Thyroid gland (tissue), 4 donors: Measurements from ENCODE around the gene ANGPT4. TPM values are rescaled to one million over a fixed set of nuclear protein-coding genes. Genes with fewer than 3 reads are reported as not detected.
A peak's percentile ranks its signal among the peaks of the same experiment; 100 is the strongest.

Experiments
- DNase-seq, 2 donors: peaks; one replicate each; pipeline ENCODE4 v3.0.0-alpha.2; 2019
- H3K27ac ChIP-seq, 3 donors: fragments of 200-600 bp; sonication (generic); 1 replicate in 2 of 3; 2 replicates in 1 of 3; pipeline ENCODE4 v1.5.1; 2016 to 2019; ENCODE audit warnings: mild to moderate bottlenecking in 1 of 3, moderate library complexity in 1 of 3
- H3K27me3 ChIP-seq: fragments of 200-600 bp; sonication (generic); one replicate; pipeline ENCODE4 v1.5.1; 2019
- H3K36me3 ChIP-seq, 2 donors: fragments of 200-600 bp; sonication (generic); one replicate each; pipeline ENCODE4 v1.5.1; 2016 to 2019
- H3K4me1 ChIP-seq, 2 donors: fragments of 200-600 bp; sonication (generic); one replicate each; pipeline ENCODE4 v1.5.1; 2017 to 2019
- H3K4me3 ChIP-seq, 3 donors: fragments of 200-600 bp; sonication (generic); replicated peaks in 1 of 3; 1 replicate in 2 of 3; 2 replicates in 1 of 3; pipeline ENCODE4 v1.5.1; 2016; ENCODE audit warnings: mild to moderate bottlenecking in 1 of 3
- H3K9me3 ChIP-seq: fragments of 200-600 bp; sonication (generic); one replicate; pipeline ENCODE4 v1.5.1; 2017
- POLR2A ChIP-seq, 2 donors: fragments of 450-650 bp; IDR thresholded peaks; one replicate each; pipeline ENCODE4 v1.6.1; 2017; ENCODE audit warnings: antibody characterized with exemption in 2 of 2, mild to moderate bottlenecking in 2 of 2, moderate library complexity in 1 of 2
- whole genome bisulfite sequencing, 2 donors: methylation state at CpG; one replicate each; pipeline ENCODE4 v1.1.5; 2017; 5-methylcytosine and 5-hydroxymethylcytosine counted together
- intact Hi-C: fragments of 100-400 bp; cut with DNase I; formaldehyde crosslinking; loops from one replicate; pipeline ENCODE4 v1.15.1; 2023
- total RNA-seq, 4 donors: library from RNA; depleted of rRNA; stranded (reverse); fragments of >200 nt; gene quantifications; one replicate each; pipeline ENCODE4 v1.2.3, GENCODE V29; 2016
- TF ChIP-seq, protein P1 (sequence below), 6 experiments: fragments of 200-600 bp in 3 of 6; fragments of 450-650 bp in 3 of 6; sonication (generic) in 3 of 6; IDR thresholded peaks; one replicate each; pipeline ENCODE4 v1.5.1; 2016 to 2019; ENCODE audit warnings: antibody characterized with exemption in 6 of 6, mild to moderate bottlenecking in 2 of 6, inconsistent platforms in 1 of 6, moderate library complexity in 1 of 6

ANGPT4 gene
- total RNA-seq, 4 donors from 2014 or later, result 0.40 to 3.8 (median 3.2) TPM

DNA sequence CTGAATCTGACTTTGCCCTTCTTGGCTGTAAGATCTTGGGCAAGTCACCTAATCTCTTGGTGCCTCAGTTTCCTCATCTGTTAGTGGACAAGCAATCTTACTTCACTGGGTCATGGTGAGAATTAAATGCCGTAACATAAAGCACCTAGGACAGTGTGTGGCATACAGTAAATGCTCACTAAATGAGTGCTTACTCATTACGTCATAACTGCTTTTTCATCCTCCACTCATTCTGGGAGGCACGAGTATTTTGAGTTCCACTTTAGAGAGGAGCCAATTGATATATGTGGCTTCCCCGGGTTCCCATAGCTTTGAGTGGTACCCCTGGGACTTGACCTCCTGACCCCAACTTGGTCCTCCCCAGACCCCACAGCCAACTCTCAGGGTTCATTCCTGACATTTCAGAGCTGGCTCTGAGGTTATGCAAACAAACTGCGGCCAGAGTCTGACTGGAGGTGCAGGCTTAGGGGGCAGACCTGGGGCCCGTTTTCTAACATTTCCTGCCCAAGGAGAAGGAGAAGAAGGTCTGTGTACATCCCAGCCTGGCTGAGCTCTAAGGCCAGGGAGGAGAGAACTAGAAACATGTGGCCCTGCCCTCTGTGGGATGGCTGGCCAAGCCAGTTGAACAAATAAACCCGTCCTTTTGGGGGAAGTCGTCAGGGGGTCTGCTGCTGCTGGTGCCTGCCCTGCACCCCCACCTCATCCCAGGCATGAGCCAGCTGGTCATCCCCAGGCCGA, 5.8 kb downstream of the ANGPT4 start:
- intact Hi-C loops, result no loop called here
- DNase-seq, result no peak
- TF ChIP-seq, protein P1, sequence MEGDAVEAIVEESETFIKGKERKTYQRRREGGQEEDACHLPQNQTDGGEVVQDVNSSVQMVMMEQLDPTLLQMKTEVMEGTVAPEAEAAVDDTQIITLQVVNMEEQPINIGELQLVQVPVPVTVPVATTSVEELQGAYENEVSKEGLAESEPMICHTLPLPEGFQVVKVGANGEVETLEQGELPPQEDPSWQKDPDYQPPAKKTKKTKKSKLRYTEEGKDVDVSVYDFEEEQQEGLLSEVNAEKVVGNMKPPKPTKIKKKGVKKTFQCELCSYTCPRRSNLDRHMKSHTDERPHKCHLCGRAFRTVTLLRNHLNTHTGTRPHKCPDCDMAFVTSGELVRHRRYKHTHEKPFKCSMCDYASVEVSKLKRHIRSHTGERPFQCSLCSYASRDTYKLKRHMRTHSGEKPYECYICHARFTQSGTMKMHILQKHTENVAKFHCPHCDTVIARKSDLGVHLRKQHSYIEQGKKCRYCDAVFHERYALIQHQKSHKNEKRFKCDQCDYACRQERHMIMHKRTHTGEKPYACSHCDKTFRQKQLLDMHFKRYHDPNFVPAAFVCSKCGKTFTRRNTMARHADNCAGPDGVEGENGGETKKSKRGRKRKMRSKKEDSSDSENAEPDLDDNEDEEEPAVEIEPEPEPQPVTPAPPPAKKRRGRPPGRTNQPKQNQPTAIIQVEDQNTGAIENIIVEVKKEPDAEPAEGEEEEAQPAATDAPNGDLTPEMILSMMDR (IDR thresholded peaks at IDR 0.05), result no peak
- peaks cover 20 to 38% of the 10 kb centered on the region in 2 donors for H3K4me1 ChIP-seq
- H3K9me3 ChIP-seq, result no peaks in the 10 kb centered on the region
- H3K27ac ChIP-seq, result peak overlapping the region in 2 of 3 donors; percentile 39 to 73
- no peaks in the 10 kb centered on the region for H3K27me3 ChIP-seq
- no peaks in the 10 kb centered on the region for H3K36me3 ChIP-seq
- no peak overlapping the region for H3K4me3 ChIP-seq
- 58 to 61% methylated on average over 6 to 9 of the region's 9 CpGs for WGBS, 2 donors

DNA sequence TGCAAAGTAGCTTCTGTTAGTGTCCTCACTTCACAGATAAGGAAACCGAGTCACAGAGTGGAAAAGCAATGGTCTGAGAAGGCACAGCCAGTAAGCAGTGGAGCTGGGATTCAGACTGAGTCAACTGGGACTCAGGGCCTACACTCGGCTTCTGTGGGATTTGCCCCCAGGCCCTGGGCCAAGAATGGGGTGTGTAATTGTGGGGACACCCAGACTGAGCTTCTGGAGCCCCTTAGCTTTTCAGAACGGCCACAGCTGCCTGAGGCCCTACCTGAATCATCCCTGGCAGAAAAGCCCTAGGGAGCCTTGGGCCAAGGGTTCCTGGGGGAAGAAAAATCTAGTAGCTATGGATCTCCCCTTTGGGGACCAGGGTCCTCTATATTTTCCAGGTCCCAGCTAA, 6.5 kb downstream of the ANGPT4 start:
- 83 to 94% methylated on average over 2 to 3 of the region's 3 CpGs for WGBS, 2 donors
- H3K27ac ChIP-seq, result no peak overlapping the region
- DNase-seq, result no peak
- no peaks in the 10 kb centered on the region for H3K36me3 ChIP-seq
- H3K9me3 ChIP-seq, result no peaks in the 10 kb centered on the region
- TF ChIP-seq, protein P1 (IDR thresholded peaks at IDR 0.05), result no peak
- TF ChIP-seq POLR2A (IDR thresholded peaks at IDR 0.05), result no peak
- intact Hi-C loops, result no loop called here
- H3K27me3 ChIP-seq, result no peaks in the 10 kb centered on the region
- peaks cover 14 to 31% of the 10 kb centered on the region in 2 donors for H3K4me1 ChIP-seq
- no peak overlapping the region for H3K4me3 ChIP-seq

DNA sequence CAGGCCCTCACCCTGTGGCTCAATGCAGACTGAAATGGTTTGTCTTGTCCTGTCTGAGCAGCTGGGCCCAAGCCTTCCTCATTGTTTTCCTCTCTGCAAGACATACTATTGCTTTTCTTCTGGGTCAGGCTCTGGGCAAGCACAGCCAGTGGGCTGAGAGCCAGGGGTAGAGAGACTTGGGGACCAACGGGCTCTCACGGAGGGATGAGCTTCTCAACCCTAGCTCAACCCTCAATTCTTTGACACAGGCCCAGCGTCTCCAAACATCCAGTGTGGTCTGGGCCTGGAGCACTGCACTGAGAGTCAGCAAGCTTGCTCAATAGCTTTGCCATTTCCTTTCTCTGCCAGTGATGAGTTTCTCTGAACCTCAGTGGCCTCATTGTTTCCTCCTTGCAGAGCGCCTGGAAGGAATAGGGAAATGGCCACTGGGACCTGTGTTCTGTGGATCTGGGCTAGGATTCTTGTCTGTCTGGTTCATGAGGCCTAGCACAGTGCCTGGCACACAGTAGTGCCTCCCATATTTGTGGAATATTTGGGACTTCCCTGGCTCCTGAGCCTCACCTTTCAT, 9.3 kb downstream of the ANGPT4 start:
- no peak overlapping the region for H3K4me3 ChIP-seq
- no peak overlapping the region for H3K27ac ChIP-seq
- no peak for TF ChIP-seq POLR2A (IDR thresholded peaks at IDR 0.05)
- TF ChIP-seq, protein P1 (IDR thresholded peaks at IDR 0.05), result no peak
- no peaks in the 10 kb centered on the region for H3K36me3 ChIP-seq
- H3K27me3 ChIP-seq, result no peaks in the 10 kb centered on the region
- no peak for DNase-seq
- 56 to 68% methylated on average over 4 of the region's 4 CpGs for WGBS, 2 donors
- H3K9me3 ChIP-seq, result no peaks in the 10 kb centered on the region
- H3K4me1 ChIP-seq, result peaks cover 14 to 24% of the 10 kb centered on the region in 2 donors
- intact Hi-C loops, result no loop called here

DNA sequence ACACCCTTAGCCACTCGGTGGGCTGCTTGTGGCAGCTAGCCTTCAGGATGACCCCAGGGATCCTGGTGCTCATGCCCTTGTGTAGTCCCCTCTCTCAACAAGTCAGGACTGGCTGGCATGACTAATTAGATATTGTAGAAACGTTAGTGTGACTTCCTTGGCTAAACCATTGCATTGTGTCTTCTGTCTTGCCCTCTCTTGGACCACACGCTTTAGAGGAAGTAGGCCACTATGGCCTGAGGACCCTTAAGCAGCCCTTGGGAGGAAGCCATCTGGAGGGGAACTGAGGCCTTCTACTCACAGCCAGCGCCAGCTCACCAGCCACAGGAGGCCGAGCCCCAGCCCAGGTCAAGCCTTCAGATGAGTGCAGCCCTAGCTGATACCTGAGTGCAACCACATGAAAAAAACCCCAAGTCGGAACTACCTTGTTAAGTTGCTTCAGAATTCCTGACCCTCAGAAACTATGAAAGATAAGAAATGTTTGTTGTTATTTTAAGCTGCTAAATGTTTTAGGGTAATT, 10.1 kb downstream of the ANGPT4 start:
- TF ChIP-seq, protein P1 (IDR thresholded peaks at IDR 0.05), result no peak
- TF ChIP-seq POLR2A (IDR thresholded peaks at IDR 0.05), result no peak
- peaks cover 10 to 16% of the 10 kb centered on the region in 2 donors for H3K4me1 ChIP-seq
- H3K27me3 ChIP-seq, result no peaks in the 10 kb centered on the region
- no peak for DNase-seq
- intact Hi-C loops, result no loop called here
- no peak overlapping the region for H3K4me3 ChIP-seq
- no peaks in the 10 kb centered on the region for H3K36me3 ChIP-seq
- whole genome bisulfite sequencing, 2 donors, result 85 to 94% methylated on average over 5 of the region's 6 CpGs
- H3K27ac ChIP-seq, result no peak overlapping the region
- no peaks in the 10 kb centered on the region for H3K9me3 ChIP-seq

DNA sequence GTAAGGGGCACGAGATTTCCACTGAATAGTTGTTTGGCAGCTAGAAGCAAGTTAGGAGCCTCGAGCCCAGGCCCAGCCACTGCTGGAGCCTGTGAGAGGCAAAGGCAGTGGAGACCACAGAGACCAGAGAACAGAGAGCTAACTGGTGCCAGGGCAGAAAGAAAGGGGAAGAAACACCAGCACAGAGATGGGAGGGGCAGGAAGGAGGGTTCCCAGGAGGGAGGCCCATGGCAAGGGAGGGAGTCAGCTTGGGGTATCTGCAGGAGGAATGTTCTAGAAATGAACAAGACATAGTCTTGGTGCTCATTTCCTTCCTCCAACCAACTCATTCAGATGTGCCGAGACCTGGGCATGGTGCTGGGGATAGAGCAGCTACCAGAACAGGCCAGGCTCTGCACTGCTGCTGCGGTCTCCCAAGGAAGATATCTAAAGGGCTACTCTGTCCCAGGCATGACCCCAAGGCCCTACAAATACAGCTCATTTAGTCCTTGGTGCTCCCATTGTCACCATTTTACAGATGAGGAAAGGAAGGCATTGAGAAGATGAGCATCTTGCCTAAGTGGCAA, 10.7 kb downstream of the ANGPT4 start:
- Histone ChIP-seq H3K4me3 (no peak overlapping the region), H3K9me3 (no peaks in the 10 kb centered on the region), H3K27ac (no peak overlapping the region), H3K27me3 (no peaks in the 10 kb centered on the region), H3K36me3 (no peaks in the 10 kb centered on the region), H3K4me1 (peaks cover 5 to 10% of the 10 kb centered on the region in 2 donors)
- TF ChIP-seq, protein P1 (IDR thresholded peaks at IDR 0.05), result no peak
- no peak for TF ChIP-seq POLR2A (IDR thresholded peaks at IDR 0.05)
- no peak for DNase-seq
- WGBS, 2 donors, result 56 to 82% methylated on average over 4 of the region's 4 CpGs
- intact Hi-C loops, result no loop called here
